Suprapubic skin (tissue), 4 donors: ENCODE results near the gene MYO7B.

Experiments used
- CTCF ChIP-seq, 2 donors: fragments of 200-600 bp in 1 of 2; fragments of 450-650 bp in 1 of 2; sonication (generic) in 1 of 2; IDR thresholded peaks; one replicate each; pipeline ENCODE4 v1.5.1; 2016 to 2019; ENCODE audit warnings: antibody characterized with exemption in 2 of 2, mild to moderate bottlenecking in 1 of 2, moderate library complexity in 1 of 2
- EP300 ChIP-seq: sonication (generic); formaldehyde crosslinking; IDR thresholded peaks from one replicate; pipeline ENCODE4 v1.6.1; 2017; ENCODE audit warnings: antibody characterized with exemption
- POLR2A ChIP-seq, 2 donors: fragments of 450-650 bp; IDR thresholded peaks; one replicate each; pipeline ENCODE4 v1.6.1; 2017; ENCODE audit warnings: antibody characterized with exemption in 2 of 2, mild to moderate bottlenecking in 2 of 2, moderate library complexity in 2 of 2
- POLR2AphosphoS5 ChIP-seq, 3 donors: sonication (generic); formaldehyde crosslinking; IDR thresholded peaks; one replicate each; pipeline ENCODE4 v1.6.1; 2017; ENCODE audit warnings: antibody characterized with exemption in 3 of 3

DNA sequence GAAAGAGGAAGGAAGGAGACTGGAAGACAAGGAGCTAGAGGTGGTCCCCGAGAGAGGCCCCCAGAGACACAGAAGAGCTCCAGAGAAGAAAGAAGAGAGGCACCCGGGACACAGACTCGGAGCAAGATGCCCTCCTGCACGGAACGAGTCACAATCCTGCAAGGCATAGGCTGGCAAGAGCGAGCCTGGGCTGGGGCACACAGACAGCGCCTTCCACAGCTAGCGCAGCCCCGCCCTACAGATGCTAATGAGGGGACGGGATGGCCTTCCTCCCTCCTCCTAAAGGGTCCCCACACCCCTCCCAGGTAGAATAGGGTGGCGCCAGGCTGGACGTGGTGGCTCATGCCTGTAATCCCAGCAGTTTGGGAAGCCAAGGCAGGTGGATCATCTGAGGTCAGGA is 90.7 kb downstream of the MYO7B start:
- no peak for TF ChIP-seq CTCF (IDR thresholded peaks at IDR 0.05)
- no peak for TF ChIP-seq EP300
- no peak for TF ChIP-seq POLR2A (IDR thresholded peaks at IDR 0.05)
- no peak for TF ChIP-seq POLR2AphosphoS5 (IDR thresholded peaks at IDR 0.05)
